Measurements from ENCODE around the gene FHAD1.

GRCh38 chr1:15272782-15273127, 25.7 kb downstream of the FHAD1 start:
- TF ChIP-seq EP300 (IDR thresholded peaks at IDR 0.05; ENCODE audit: borderline replicate concordance) (no peak), ZBTB7A (IDR thresholded peaks at IDR 0.05; ENCODE audit: low read depth) (no peak), TEAD4 (IDR thresholded peaks at IDR 0.05) (no peak), EGR1 (IDR thresholded peaks at IDR 0.05) (no peak), YY1 (IDR thresholded peaks at IDR 0.05; ENCODE audit: low read depth) (no peak), RAD21 (IDR thresholded peaks at IDR 0.05; ENCODE audit: low read depth) (no peak), USF1 (IDR thresholded peaks at IDR 0.05) (no peak), CREB1 (IDR thresholded peaks at IDR 0.05; ENCODE audit: low read depth) (no peak)
